Measurements from ENCODE around the gene PSMD13. TPM values are rescaled to one million over a fixed set of nuclear protein-coding genes. Genes with fewer than 3 reads are reported as not detected.

Gene PSMD13
- total and polyA plus RNA-seq, 2 of the 13 experiments (the other 11 are each of a cell fraction or from before 2014, with no cell fraction given): 83.0 to 117 TPM

DNA sequence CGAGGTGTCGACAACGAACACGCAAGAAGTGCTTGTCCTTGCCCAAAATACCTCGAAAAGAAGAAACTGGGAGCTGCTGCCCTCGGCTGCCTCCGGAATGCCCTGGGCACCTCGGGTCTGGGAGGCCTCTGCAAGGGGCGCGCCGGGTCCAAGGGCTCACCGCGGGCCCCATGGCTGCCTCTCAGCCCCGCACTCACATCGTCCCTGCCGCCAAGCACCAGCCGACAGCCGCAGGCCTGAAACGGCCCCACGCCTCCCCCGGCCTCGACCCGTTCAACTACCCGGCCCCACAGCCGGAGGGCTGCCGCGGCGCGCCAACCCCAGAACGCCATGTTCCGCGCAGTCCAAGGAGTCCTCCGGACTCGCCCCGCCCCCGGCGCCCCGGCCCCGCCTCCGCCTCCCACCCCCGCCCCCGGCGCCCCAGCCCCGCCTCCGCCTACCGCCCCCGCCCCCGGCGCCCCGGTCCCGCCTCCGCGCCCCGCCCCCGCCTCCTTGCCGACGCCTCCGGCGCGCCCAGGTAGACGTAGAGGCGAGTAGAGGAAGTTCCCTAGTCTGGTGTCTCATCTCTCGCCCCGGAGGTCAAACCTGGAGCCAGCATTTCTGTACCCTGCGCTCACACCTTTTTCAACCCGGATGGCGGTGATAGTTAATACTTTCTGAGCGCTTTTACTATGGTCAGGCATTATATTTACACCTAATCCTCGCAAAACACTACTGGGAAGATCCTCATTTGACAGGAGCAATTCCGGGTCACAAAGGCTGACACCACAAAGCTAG is 591 bp upstream of the PSMD13 start, which contains the start of gene SIRT3 (continued):
- TF ChIP-seq ZNF224 (CRISPR knock-in tag; IDR thresholded peaks at IDR 0.05): no peak
- TF ChIP-seq ZNF12 (CRISPR knock-in tag; IDR thresholded peaks at IDR 0.05): no peak
- TF ChIP-seq ZMYM4 (CRISPR knock-in tag; IDR thresholded peaks at IDR 0.05): 0 out of 2 replicates have a peak, but pooled peaks have one; percentile 24
- TF ChIP-seq, protein P1, sequence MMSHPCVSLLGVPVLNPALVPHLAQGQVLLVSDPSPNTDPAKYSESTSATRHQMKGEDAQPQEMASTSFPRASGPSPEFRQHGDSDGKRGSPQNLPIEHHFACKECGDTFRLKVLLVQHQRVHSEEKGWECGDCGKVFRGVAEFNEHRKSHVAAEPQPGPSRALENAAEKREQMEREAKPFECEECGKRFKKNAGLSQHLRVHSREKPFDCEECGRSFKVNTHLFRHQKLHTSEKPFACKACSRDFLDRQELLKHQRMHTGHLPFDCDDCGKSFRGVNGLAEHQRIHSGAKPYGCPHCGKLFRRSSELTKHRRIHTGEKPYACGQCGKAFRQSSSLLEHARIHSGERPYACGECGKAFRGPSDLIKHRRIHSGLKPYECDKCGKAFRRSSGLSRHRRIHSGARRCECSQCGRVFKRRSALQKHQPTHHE (CRISPR knock-in tag; IDR thresholded peaks at IDR 0.05; ENCODE audit: borderline replicate concordance): peak; percentile 36; the same call in 1 of the 2 replicates
- TF ChIP-seq MEIS1 (CRISPR knock-in tag; IDR thresholded peaks at IDR 0.05; ENCODE audit: borderline replicate concordance): no peak
- no peak for TF ChIP-seq ZNF724P (CRISPR knock-in tag; IDR thresholded peaks at IDR 0.05; ENCODE audit: borderline replicate concordance)
- TF ChIP-seq, protein P2, sequence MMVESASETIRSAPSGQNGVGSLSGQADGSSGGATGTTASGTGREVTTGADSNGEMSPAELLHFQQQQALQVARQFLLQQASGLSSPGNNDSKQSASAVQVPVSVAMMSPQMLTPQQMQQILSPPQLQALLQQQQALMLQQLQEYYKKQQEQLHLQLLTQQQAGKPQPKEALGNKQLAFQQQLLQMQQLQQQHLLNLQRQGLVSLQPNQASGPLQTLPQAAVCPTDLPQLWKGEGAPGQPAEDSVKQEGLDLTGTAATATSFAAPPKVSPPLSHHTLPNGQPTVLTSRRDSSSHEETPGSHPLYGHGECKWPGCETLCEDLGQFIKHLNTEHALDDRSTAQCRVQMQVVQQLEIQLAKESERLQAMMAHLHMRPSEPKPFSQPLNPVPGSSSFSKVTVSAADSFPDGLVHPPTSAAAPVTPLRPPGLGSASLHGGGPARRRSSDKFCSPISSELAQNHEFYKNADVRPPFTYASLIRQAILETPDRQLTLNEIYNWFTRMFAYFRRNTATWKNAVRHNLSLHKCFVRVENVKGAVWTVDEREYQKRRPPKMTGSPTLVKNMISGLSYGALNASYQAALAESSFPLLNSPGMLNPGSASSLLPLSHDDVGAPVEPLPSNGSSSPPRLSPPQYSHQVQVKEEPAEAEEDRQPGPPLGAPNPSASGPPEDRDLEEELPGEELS (CRISPR knock-in tag; IDR thresholded peaks at IDR 0.05): no peak
- TF ChIP-seq MAZ (IDR thresholded peaks at IDR 0.05; ENCODE audit: borderline replicate concordance, low read depth, low read length): peak; percentile 73; the same call in 1 of the 2 replicates
- peak; percentile 65; the same call in 1 of the 2 replicates for TF ChIP-seq MAZ (CRISPR knock-in tag; IDR thresholded peaks at IDR 0.05; ENCODE audit: low read depth)
- TF ChIP-seq ZNF720 (CRISPR knock-in tag; IDR thresholded peaks at IDR 0.05): no peak
- TF ChIP-seq ZNF3 (CRISPR knock-in tag; IDR thresholded peaks at IDR 0.05): no peak
- TF ChIP-seq TBL1XR1 (IDR thresholded peaks at IDR 0.05; ENCODE audit: borderline replicate concordance, low read length, partially characterized antibody): no peak
- TF ChIP-seq, protein P3, sequence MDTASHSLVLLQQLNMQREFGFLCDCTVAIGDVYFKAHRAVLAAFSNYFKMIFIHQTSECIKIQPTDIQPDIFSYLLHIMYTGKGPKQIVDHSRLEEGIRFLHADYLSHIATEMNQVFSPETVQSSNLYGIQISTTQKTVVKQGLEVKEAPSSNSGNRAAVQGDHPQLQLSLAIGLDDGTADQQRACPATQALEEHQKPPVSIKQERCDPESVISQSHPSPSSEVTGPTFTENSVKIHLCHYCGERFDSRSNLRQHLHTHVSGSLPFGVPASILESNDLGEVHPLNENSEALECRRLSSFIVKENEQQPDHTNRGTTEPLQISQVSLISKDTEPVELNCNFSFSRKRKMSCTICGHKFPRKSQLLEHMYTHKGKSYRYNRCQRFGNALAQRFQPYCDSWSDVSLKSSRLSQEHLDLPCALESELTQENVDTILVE (CRISPR knock-in tag; IDR thresholded peaks at IDR 0.05): no peak; the same call in 1 of the 2 replicates
- no peak; the same call in 1 of the 2 replicates for TF ChIP-seq FOSL2 (CRISPR knock-in tag; IDR thresholded peaks at IDR 0.05)
- TF ChIP-seq, protein P4, sequence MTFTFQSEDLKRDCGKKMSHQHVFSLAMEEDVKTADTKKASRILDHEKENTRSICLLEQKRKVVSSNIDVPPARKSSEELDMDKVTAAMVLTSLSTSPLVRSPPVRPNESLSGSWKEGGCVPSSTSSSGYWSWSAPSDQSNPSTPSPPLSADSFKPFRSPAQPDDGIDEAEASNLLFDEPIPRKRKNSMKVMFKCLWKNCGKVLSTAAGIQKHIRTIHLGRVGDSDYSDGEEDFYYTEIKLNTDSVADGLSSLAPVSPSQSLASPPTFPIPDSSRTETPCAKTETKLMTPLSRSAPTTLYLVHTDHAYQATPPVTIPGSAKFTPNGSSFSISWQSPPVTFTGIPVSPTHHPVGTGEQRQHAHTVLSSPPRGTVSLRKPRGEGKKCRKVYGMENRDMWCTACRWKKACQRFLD (CRISPR knock-in tag; IDR thresholded peaks at IDR 0.05; ENCODE audit: borderline replicate concordance): 0 out of 2 replicates have a peak, but pooled peaks have one; percentile 7
- no peak for TF ChIP-seq KMT2A (CRISPR knock-in tag; IDR thresholded peaks at IDR 0.05)
- no peak for TF ChIP-seq ZNF761 (CRISPR knock-in tag; conservative IDR thresholded peaks at IDR 0.05)
- no peak for TF ChIP-seq HMG20A (CRISPR knock-in tag; IDR thresholded peaks at IDR 0.05; ENCODE audit: borderline replicate concordance)
- TF ChIP-seq ZNF337 (CRISPR knock-in tag; IDR thresholded peaks at IDR 0.05; ENCODE audit: borderline replicate concordance, low read depth): no peak
- TF ChIP-seq, protein P5, sequence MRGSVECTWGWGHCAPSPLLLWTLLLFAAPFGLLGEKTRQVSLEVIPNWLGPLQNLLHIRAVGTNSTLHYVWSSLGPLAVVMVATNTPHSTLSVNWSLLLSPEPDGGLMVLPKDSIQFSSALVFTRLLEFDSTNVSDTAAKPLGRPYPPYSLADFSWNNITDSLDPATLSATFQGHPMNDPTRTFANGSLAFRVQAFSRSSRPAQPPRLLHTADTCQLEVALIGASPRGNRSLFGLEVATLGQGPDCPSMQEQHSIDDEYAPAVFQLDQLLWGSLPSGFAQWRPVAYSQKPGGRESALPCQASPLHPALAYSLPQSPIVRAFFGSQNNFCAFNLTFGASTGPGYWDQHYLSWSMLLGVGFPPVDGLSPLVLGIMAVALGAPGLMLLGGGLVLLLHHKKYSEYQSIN (CRISPR knock-in tag; IDR thresholded peaks at IDR 0.05; ENCODE audit: borderline replicate concordance): no peak

Measured in HepG2 (cell line).